Measurements from ENCODE around the gene MAS1.

MAS1 gene

GRCh38 chr6:159880412-159880975, 10.3 kb upstream of the MAS1 start:
- DNase-seq = no peak

GRCh38 chr6:159884720-159885119, 6.1 kb upstream of the MAS1 start:
- DNase-seq = no peak

GRCh38 chr6:159886270-159886669, 4.5 kb upstream of the MAS1 start:
- DNase-seq = no peak

- no peak for DNase-seq
These were observed 3.6 kb upstream of the MAS1 start for GRCh38 chr6:159887146-159887545.

- DNase-seq = no peak
These were observed 3.0 kb upstream of the MAS1 start for GRCh38 chr6:159887761-159888160.

- DNase-seq = no peak
These were observed 587 bp upstream of the MAS1 start for GRCh38 chr6:159890201-159890600.

GRCh38 chr6:159892053-159892452, 1.3 kb downstream of the MAS1 start:
- DNase-seq = no peak

GRCh38 chr6:159893064-159893463, 2.3 kb downstream of the MAS1 start:
- DNase-seq = no peak

GRCh38 chr6:159894991-159895390, 4.2 kb downstream of the MAS1 start:
- DNase-seq = no peak

- DNase-seq = no peak
These were observed 6.8 kb downstream of the MAS1 start for GRCh38 chr6:159897603-159898002.

GRCh38 chr6:159898519-159898918, 7.7 kb downstream of the MAS1 start:
- DNase-seq = no peak

- no peak for DNase-seq
These were observed 9.4 kb downstream of the MAS1 start for GRCh38 chr6:159899994-159900745.

GRCh38 chr6:159902620-159903019, 11.8 kb downstream of the MAS1 start:
- no peak for DNase-seq

- DNase-seq = no peak
These were observed 13.7 kb downstream of the MAS1 start for GRCh38 chr6:159904497-159904911.

- no peak for DNase-seq
These were observed 15.6 kb downstream of the MAS1 start for GRCh38 chr6:159906400-159906799.

- no peak for DNase-seq
These were observed 17.7 kb downstream of the MAS1 start for GRCh38 chr6:159908535-159908934.

- DNase-seq = no peak
These were observed 18.2 kb downstream of the MAS1 start for GRCh38 chr6:159908979-159909378.

GRCh38 chr6:159910342-159910741, 19.6 kb downstream of the MAS1 start:
- DNase-seq = no peak

- no peak for DNase-seq
These were observed 22.6 kb downstream of the MAS1 start for GRCh38 chr6:159913375-159913774.

GRCh38 chr6:159913862-159914564, 23.2 kb downstream of the MAS1 start:
- DNase-seq = no peak

GRCh38 chr6:159914565-159914923, 23.8 kb downstream of the MAS1 start:
- no peak for DNase-seq

- no peak for DNase-seq
These were observed 24.6 kb downstream of the MAS1 start for GRCh38 chr6:159915397-159915796.

- DNase-seq = no peak
These were observed 25.4 kb downstream of the MAS1 start for GRCh38 chr6:159916237-159916636.

- DNase-seq = no peak
These were observed 26.0 kb downstream of the MAS1 start for GRCh38 chr6:159916752-159917151.

All from stimulated activated CD4-positive, alpha-beta T cell treated with anti-CD3 and anti-CD28 coated beads, Interleukin-4, amount 100 ng/mL, for 4 hours (primary cell).